ENCODE measurements around the gene CCDC188.
A peak's percentile ranks its signal among the peaks of the same experiment; 100 is the strongest.

CCDC188 gene

DNA sequence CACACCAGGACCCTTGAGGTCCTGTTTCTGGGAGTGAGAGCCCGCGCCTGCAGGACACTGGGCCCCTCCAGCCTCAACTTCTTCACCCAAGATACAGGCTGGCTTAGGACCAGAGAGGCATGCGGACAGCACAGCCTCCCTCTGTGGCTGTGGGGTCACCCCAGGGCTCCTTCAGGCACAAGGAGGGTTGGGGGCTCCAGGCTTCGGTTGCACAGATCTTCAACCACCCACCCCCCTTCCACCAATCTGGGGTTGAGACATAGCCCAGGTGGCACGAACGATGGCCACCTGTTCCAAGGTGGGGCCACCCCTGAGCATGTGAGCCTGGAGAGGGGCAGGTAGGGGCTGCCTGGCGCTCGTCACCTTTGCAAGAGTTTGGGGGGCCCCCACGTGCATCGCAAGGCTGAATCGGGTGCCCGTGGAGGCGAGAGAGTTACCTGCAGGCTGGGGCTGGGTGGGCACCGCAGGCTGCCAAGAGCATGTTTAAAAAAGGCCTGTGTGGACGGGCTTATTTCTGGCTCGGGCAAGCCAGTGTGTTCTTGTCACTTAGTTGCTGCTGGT lies 18.1 kb downstream of the CCDC188 start:
- no peak for DNase-seq (ENCODE audit: low read depth)

DNA sequence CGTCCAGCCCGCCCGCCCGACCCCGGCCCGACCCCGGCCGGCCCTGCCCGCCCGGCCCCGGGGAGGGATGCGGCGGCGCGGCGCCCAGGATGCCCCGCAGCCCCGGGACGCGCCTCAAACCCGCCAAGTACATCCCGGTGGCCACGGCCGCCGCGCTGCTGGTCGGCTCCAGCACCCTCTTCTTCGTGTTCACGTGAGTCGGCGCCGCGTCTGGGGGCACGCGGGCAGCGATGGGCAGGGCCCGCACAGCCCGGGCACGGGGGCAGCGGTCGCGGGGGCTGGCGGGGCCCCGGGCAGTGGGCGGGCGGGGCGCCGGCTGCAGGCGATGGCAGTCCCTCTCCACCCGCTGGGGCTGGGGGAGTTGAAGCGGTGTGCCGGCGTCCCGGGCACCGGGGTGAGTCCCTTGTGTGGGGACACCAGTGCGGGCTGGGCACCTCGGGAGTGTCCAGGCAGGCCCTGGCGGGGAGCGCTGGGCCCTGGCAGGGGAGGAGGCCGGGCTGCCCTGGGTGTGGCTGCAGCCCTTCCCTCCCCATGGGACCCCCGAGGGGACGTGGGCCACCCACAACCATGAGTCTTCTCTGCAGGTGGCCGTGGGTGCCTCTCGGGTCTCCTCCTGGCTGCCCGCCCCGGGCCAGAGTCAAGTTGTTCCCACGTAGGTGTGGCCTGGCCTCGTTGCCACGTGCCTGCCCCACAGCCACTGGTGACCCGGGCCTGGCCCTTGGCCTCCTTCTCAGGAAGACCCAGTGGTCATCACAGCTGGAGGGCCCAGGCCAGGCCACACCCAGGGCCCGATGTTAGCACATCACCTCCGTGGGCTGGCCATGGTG lies 18.8 kb downstream of the CCDC188 start:
- DNase-seq (ENCODE audit: low read depth), result no peak

DNA sequence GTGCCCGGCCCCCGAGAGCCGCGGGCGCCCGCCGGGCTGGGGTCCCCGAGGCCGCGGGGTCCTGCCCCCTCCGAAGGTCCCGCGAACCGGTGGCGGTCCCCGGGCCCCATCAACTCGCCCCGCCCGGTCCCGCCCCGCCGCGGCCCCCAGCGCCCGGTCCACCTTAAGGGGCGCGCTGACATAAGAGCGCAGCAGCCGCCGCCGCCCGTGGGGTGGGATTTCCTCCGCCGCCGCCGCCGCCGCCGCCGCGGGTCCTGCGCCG lies 19.3 kb downstream of the CCDC188 start, which contains the start of gene ZDHHC8:
ZDHHC8 (plus strand) TSS at position 208 of the 262 bp plus-strand sequence. CDS start 144 bp downstream, outside the sequence.
- no peak for DNase-seq (ENCODE audit: low read depth)

DNA sequence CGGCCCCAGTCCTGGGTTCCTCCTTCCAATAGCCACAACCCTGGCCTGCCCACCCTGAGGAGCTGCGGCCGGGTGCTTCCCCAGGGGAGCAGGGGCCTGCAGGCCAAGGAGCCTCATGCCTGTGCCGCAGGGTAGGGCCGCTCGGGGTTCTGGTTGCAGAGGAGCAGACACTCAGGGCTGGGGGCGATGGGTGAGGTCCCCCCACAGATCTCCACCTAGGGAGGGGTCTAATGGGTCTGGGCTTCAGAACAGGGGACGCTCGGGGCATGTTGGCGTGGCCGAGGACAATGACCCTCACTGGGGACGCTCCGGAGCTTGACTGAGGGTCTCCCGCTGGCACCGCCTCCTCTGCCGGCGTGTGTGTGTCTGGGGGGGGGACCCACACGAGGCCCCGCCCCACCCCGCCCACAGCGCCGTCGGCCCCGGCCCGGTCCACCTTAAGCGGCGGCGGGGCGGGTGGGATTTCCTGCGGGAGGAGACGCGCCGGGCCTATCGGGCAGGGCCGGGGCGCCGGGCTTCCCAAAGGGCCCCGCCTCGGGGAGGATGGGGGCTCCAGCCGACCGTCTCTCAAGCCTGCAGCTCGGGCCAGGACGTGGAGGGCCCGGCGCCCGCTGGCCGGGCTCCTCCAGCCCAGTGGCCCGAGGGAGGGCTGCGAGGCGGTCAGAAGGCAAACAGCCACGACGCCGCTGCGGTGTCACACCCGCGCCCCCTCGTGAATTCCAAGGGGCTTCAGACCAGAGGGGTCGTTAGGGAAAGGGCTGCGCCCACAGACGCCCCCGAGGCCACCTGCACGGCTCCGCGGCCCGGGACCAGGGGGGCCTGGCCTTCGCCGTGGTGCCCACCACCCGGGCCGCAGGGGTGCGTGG lies 19.9 kb downstream of the CCDC188 start:
- DNase-seq (ENCODE audit: low read depth), result peak; percentile 74

DNA sequence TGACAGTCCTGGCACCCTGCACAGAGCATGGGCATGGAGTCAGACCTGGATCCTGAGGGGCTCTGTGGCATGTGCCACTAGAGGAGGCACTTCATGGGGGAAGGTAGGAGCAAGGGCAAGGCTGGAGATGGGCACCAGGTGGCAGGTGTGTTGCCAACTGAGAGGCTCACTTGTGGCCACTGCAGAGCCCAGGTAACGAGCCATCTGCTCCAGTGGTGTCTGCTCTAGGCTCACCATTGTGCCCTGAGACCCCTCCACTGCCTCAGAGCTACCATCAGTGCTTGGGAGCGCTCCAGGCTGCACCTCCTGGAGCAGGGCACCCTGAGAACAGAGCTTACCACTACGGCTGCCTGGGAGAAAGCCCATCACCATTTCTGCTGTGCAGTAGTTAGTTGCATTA lies 20.5 kb downstream of the CCDC188 start:
- no peak for DNase-seq (ENCODE audit: low read depth)

DNA sequence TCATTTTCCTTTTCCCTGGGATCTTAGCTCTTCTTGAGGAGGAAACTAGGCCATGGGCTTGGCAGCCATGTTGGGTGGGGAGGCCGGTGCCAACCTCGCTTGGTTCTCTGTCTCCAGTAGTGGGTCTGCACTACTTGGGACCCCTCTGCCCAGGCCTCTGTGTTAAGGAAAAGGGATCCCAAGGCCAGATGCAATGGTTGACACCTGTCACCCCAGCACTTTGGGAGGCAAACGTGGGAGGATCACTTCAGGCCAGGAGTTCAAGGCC lies 21.2 kb downstream of the CCDC188 start:
- DNase-seq (ENCODE audit: low read depth), result no peak

DNA sequence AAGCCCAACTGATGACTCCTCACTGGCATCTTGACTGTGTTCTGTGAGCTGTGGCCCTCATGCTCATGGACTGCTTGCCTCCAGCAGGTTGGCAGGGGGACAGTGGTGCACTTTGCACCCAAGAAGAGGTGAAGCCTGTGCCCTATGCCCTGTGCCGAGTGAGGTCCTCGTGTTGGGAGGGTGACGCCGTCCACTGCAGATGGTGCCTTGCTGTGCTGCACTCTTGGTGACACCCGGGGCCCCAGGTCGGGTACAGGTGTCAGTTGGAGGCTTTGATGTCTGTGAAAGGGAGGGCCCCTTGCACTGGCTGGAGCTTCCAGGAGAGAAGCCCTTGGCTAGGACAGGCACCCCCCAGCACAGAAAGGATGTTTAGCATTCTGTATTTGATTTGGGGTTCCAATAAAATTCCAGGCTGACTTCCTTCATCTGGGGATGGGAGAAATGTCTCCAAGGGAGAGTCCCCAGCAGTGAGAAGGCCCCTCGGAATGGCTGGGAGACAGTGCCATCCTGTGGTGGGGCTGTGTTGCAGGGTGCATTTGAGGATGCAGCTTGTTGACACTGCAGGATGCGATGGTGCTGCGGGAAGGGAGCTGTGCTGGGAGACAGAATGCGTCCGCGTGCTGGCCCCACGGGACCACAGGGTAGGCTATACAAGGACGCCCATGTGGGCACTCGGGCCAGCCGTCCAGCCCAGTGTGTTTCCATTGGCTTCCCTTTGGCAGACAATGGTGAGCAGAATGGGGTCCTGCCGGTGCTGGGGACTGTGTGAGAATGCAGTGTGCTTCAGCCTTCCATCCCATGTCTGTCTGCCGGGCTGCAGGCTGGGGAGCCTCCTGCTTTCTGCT lies 21.7 kb downstream of the CCDC188 start:
- DNase-seq (ENCODE audit: low read depth), result no peak

DNA sequence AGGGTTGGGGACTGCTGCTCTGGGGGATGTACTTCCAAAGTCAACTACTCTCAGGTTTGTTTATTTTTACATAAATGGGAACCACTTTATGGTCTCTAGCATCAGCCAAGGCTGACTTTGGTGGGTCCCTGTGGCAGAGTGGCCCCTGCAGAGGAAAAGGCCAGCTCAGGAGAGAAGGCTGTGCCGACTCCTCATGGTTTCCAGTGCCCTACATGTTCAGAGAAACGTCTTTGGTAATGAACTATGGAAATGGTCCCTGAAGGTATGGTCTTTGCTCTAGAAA lies 22.3 kb downstream of the CCDC188 start:
- DNase-seq (ENCODE audit: low read depth), result no peak

DNA sequence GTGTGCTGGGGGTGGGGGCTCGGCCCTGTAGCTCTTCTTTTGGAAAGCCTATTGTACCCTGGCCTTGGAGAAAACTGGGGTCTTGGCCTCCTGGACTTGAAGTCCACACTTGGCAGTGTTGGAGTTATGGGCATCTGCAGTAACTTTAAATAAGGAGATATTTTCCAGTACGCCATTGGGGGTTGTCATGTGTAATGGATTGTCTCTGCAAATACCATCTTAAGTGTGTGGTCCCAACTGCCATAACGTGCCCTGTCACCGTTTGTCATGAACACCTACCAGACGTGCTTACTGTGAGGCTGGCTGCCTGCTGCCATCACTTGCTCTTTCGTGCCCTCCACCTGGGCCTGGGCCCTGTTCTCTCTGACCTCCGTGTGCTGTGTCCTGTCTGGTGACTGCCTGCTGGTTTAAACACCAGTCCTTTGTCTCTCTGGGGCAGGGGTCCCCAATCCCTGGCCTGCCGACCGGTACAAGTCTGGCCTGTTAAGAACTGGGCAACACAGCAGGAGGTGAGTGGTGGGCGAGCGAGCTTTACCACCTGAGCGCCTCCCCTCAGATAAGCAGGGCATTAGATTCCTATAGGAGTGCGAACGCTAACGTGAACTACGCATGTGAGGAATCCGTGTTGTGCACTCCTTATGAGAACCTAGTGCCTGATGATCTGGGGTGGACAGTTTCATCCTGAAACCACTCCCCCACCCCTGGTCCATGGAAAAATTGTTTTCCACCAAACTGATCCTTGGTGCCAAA lies 22.8 kb downstream of the CCDC188 start:
- DNase-seq (ENCODE audit: low read depth), result no peak

DNA sequence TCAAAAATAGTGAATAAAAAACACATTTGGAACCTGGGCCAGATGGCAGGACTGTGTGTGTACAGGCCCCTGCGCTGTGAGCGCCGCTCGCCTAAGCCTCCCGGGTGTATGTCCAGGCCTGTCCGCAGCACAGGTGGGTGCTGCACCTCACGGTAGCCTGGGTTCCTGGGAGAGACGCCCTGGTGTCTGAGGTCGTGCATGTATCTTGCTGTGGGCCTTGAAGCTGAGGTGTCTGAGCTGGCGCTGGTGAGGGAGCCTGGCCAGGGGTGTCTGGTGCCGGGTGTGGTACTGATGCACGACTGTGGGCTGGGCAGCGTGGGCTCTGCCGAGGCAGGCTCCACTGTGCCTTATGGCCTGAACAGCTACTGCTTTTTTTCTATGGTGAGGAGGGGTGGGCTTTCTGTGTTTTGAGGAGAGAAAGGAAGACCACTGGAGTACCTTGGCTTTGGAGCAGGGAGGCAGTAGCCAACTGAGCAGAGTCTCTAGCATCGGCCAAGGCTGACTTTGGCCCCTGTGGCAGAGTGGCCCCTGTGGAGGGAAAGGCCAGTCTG lies 23.5 kb downstream of the CCDC188 start:
- no peak for DNase-seq (ENCODE audit: low read depth)

DNA sequence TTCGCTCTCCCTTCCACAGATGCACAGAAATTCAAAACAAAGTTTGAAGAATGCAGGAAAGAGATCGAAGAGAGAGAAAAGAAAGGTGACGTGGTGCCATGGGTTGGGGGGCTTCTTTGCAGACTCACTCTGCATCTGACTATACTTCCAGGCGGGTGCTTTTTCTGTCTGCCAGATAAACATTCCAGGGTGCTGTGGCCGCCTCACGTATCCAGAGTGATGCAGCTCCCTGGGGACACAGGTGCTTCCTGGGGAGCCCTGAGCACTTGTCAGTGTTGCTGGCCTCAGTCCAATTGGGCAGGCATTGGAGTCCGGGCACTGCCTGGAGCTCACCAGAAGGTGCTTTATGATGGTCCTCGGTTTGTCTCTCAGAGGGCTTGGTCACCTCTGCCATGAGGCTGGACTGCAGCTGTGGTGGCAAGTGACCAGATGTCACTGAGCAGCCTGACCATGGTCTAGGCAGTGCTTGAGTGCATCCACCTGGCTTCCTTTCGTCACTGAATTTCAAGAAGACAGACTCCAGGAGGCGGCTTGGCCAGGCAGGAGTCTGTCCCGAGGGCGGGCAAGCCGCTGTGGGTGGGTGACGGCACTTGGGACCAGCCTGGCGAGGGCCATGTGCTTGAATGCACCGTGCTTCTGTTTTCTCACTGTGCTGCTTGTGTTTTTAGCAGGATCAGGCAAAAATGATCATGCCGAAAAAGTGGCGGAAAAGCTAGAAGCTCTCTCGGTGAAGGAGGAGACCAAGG lies 24.4 kb downstream of the CCDC188 start:
- DNase-seq (ENCODE audit: low read depth), result no peak

DNA sequence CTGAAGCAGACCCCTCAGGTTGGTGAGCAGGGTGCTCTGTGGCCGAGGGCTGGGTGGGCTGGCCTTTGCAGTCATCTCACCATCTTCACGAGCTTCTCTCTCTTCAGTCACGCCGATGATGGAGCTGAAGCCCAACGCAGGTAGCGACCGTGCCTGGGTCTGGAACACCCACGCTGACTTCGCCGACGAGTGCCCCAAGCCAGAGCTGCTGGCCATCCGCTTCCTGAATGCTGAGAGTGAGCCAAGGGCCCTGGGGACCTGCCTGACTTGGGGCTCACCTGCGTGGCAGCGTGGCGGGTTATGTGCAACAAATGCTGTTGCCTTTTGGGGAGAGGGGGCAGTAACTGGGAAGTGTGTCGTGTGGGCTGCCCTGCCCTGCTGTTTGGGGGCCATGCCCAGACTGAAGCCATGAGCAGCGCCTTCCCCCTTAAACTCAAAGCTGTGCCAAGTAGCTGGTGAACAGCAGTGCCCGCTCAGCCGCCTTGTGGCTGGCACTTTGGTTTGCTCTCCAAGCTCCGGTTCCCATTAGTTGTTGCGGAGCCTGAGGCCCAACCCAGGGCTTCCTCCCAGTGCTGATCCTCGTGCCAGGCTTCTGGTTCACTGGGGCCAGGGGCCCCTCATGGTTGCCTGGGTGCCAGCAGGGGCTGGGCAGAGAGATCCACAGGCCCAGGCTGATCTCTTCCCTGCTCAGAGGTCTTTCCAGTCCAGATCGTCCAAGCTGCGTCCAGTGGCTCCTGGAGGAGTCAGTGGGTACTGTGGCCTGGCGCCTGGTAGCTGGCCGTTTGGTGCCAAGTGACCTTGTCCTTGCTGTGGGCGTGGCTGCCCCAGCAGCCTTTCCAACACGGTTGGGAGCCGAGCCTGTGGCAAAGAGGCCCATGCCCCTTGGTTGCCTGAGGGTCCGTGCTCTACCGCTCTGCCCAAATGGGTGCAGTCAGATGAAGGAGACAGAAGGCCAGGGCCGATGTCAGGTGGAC lies 25.4 kb downstream of the CCDC188 start:
- no peak for DNase-seq (ENCODE audit: low read depth)

DNA sequence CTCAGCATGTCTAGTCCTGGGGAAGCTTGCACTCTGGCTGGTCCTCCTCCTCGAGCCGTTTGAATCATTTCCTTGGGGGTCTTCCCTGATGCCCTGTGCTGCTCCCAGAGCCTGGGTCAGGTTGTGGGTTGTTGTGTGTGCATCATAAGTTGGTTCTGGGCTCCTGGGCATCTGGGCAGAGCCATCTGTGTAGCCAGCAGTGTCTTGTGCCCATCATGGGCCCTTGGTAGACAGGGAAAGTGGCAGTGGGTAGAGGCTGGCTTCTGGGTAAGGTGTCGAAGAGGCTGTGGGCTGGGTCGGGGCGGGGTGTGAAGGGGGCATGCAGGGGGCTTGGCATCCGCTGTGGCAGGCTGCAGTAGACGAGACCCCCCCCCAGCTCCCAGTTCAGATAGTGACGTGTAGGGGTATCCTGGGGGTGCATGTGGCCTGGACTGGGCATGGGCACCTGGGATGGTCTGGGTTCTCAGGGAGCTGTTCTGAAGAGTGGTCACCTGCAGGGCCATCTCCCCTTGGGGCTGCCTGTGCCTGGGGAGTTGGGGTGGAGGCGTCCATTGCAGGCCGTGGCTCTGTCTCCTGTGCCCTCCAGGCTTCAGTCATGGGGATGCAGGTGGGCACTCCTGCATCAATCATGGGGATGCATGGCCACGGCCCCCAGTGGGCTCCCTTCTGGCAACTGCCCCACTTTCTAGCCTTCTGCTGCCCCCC lies 26.6 kb downstream of the CCDC188 start:
- DNase-seq (ENCODE audit: low read depth), result no peak

DNA sequence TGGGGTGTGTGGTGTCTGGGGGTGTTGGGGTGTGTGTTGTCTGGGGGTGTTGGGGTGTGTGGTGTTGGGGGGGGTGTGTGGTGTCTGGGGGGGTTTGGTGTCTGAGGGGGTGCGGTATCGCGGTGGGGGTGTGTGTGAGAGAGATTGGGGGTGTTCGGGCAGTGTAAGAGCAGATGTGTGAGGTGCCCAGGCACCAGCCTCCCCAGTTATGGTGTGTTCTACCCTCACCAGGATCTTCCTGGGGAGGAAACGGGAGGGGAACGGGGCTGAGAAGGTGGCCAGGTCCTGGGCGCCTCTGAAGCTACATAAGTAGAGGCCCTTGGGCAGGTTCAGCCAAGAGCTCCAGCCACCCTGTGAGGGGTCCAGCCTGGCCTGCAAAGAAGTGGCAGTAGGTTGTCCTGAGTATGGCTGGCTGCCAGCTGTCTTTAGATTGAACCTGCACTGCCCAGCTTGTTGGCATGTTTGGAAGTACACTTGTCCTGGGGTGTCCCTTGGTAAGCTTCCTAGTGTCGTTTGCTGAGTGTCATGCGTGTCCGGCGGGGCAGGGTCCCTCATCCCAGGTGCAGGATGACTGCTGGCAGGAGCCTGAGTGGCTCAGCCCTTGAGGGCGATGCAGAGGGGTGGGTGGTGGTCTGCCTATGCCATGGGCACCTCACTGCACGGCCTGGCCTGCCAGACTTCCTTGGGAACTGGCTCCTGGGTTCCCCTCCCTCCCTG lies 27.3 kb downstream of the CCDC188 start:
- DNase-seq (ENCODE audit: low read depth), result no peak

DNA sequence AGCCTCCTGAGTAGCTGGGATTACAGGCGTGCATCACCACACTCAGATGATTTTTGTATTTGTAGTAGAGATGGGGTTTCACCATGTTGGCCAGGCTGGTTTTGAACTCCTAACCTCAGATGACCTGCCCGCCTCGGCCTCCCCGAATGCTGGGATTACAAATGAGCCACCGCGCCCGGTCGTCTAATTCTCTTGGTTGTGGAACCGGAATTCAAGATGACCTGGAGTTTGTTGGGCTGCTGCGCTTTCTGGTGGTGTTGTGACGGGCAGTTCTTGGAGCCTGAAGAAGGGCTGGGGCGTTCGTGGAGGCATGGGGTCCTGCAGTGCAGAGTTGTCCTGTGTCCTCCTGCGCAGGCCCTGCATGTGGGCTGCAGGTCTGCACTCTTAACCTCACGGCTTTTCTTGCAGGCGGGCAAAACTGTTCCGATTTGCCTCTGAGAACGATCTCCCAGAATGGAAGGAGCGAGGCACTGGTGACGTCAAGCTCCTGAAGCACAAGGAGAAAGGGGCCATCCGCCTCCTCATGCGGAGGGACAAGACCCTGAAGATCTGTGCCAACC lies 28.9 kb downstream of the CCDC188 start:
- DNase-seq (ENCODE audit: low read depth), result no peak

DNA sequence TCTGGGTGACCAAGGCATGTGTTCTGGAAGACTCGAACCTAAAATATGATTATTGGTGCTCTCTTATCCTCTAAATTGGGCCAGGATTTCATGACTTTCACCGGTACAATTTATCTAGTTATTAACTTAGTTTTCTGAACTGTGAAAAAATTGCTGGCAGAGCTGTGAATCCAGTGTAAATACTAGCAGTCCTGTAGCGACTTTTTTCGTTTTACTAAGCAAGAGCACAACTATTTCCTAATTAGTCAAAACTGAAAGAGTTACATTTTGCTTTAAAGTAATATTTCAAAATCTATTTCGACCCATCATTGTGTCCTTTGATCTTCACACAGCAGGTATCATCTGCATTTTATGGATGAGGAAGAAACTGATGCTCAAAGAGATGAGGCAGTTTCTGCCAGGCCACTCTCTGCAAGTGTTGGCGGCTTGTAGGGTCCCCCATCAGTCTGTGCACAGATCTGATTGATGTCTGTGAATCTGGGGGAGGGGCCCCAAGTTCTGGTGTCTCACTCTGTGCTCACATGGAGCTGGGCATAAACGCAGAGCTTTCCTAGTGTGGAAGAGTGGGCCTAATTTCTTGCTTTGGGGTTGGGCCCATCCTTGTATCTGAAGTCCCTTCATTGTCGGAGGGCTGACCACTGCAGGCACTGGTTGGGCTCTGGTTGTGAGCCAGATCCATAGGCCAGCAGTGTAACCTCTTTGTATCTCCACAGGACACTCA lies 32.4 kb downstream of the CCDC188 start:
- no peak for DNase-seq (ENCODE audit: low read depth)

DNA sequence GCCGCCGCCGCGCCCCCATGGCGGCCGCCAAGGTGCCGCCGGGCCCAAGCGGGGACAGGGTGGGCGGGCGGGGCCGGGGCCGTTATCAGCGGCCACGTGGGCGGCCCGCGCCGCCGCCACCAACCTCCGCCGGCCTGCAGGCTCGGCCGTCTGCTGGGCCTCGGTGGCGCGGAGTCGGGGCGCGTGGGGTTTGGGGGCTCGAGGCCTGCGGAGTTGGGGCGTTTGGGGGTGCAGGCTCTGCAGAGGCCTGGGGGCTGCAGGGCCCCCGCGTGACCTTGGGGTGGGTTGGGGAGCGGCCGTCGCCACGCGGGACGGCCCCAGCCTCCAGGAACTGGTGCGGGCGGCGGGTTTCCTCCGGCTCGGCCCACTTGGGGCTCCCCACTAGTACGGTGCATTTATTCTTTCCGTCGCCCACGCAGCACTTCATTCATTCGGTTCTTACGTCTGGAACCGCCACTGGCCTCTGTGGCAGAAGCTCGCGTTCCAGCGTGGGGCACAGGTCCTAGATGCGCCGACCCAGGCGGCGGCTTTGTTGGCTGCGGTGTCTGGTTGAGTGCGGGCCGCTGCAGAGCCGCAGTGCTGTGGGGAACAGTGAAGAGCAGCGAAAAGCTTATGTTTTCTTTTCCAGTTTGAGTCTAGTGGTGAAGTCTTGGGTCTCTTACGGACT lies 33.1 kb downstream of the CCDC188 start:
- peak; percentile 55 for DNase-seq (ENCODE audit: low read depth)

Data from activated gamma-delta T cell treated with anti-CD3 and anti-CD28 coated beads, Interleukin-2, amount 50 U/mL, for 16 hours (primary cell).